ENCODE measurements around the gene CAP2. TPM values are rescaled to one million over a fixed set of nuclear protein-coding genes. Genes with fewer than 3 reads are reported as not detected.
A peak's percentile ranks its signal among the peaks of the same experiment; 100 is the strongest.

CAP2 gene
- total and polyA plus RNA-seq, 12 donors, result 1.3 to 21.9 (median 11.9) TPM

DNA sequence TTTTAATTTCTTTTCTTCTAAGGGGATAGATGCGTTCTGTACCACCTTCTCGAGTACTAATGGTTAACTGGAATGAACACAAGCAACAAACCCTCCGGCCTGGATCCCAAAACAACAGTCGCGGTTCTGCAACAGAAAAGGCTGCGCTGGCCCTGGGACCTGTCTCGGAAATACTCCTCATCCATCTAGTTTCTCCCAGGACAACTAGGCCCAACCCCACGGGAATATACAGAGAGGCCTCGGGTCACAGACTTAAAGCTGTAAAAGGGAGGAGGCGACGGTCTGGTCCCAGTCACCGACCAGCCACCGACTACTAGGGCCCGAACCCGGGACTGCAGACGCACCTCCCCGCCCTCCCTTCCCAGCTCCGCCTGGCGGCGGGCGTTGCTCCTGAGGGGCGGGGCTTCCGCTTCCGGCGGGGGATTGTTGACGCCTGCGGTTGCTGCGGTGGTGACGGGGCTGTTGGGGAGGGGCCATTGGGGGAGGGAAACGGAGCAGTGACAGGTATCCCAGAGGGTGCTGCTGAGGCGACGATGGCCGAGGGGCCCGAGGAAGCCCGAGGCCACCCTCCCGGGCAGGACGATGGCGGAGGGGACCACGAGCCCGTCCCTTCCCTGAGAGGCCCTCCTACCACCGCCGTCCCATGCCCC lies 206.6 kb downstream of the CAP2 start, which contains the start of gene FAM8A1:
Gene FAM8A1 (plus strand): TSS at position 426 of the 650 bp plus-strand sequence. CDS start 108 bp downstream, at position 534.
- Histone ChIP-seq H3K27ac (peak within 1 kb of the TSS; percentile 80 to 95 (median 90)), H3K4me3 (peak within 1 kb of the TSS; percentile 68 to 98 (median 82)), H3K27me3 (no peaks in the 10 kb centered on the region), H3K36me3 (replicated peaks in 1 of 2) (peaks cover 0 to 8% of the 10 kb centered on the region in 2 donors), H3K9me3 (replicated peaks in 1 of 3) (no peaks in the 10 kb centered on the region), H3K4me1 (replicated peaks in 1 of 2) (peaks cover 5 to 22% of the 10 kb centered on the region in 2 donors)
- intact Hi-C loops (cut with DNase I), result loop anchor here (5.0 to 10.0 kb wide), 2 partner anchors 105 to 107 kb away; partner anchors contain the start of gene NUP153 (in 2 of the 2)
- peak; percentile 94 to 98 (median 96) for DNase-seq
- TF ChIP-seq, protein P1, sequence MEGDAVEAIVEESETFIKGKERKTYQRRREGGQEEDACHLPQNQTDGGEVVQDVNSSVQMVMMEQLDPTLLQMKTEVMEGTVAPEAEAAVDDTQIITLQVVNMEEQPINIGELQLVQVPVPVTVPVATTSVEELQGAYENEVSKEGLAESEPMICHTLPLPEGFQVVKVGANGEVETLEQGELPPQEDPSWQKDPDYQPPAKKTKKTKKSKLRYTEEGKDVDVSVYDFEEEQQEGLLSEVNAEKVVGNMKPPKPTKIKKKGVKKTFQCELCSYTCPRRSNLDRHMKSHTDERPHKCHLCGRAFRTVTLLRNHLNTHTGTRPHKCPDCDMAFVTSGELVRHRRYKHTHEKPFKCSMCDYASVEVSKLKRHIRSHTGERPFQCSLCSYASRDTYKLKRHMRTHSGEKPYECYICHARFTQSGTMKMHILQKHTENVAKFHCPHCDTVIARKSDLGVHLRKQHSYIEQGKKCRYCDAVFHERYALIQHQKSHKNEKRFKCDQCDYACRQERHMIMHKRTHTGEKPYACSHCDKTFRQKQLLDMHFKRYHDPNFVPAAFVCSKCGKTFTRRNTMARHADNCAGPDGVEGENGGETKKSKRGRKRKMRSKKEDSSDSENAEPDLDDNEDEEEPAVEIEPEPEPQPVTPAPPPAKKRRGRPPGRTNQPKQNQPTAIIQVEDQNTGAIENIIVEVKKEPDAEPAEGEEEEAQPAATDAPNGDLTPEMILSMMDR (IDR thresholded peaks at IDR 0.05), result peak; percentile 33 to 84 (median 67)
- peak; percentile 25 to 66 for TF ChIP-seq POLR2A (IDR thresholded peaks at IDR 0.05)
- 5 to 20% (median 13%) methylated on average over 8 to 42 of the region's 42 CpGs for WGBS, 4 donors

DNA sequence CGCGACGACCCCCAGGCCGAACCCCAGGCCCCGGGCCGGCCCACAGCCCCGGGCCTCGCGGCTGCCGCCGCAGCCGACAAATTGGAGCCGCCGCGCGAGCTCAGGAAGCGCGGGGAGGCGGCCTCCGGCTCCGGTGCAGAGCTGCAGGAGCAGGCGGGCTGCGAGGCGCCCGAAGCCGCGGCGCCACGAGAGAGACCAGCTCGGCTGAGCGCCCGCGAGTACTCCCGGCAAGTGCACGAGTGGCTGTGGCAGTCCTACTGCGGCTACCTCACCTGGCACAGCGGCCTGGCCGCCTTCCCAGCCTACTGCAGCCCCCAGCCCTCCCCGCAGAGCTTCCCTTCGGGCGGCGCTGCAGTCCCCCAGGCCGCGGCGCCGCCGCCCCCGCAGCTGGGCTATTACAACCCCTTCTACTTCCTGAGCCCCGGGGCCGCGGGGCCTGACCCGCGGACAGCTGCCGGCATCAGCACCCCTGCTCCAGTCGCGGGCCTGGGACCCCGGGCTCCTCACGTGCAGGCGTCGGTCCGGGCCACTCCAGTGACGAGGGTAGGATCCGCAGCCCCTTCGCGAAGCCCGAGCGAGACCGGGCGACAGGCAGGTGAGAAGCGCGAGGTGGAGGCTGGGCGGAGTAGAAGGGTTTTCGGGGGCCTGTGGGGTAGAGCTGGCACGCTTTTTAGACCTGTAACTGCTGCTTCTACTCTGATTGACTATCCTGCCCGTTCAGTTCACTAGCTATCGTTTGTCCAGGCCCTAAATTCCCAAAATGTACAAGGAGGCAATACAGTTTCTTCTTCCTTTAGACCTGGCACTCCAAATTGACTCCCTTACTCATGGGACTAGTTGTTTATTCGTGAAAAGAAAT lies 207.4 kb downstream of the CAP2 start:
- Histone ChIP-seq H3K9me3 (replicated peaks in 1 of 3) (no peaks in the 10 kb centered on the region), H3K27me3 (no peaks in the 10 kb centered on the region), H3K36me3 (replicated peaks in 1 of 2) (peaks cover 0 to 10% of the 10 kb centered on the region in 2 donors), H3K4me3 (peak overlapping the region; percentile 68 to 98 (median 82)), H3K4me1 (replicated peaks in 1 of 2) (peaks cover 5 to 22% of the 10 kb centered on the region in 2 donors), H3K27ac (peak overlapping the region; percentile 80 to 95 (median 90))
- peak; percentile 28 to 64 (median 50) for DNase-seq
- WGBS, 4 donors, result 0 to 8% (median 1%) methylated on average over 7 to 77 of the region's 77 CpGs
- TF ChIP-seq, protein P1 (IDR thresholded peaks at IDR 0.05), result no peak
- TF ChIP-seq POLR2A (IDR thresholded peaks at IDR 0.05), result no peak
- intact Hi-C loops (cut with DNase I), result loop anchor here (5.0 to 10.0 kb wide), 2 partner anchors 104 to 107 kb away; partner anchors contain the start of gene NUP153 (in 2 of the 2)

DNA sequence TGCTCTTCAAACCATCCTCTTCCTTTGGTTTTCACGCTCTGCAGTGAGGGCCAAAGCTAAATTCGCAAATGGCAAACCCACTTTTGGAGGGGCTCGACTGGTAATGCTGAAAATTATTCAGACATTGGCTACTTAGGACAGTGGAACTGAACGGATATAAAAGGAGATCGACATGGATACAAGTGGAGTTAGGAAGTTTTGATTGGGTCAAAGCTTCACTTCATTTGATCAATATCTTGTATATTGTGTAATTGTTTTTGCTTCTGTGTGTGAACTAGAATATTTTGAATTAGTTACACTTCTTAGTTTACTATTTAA lies 207.9 kb downstream of the CAP2 start:
- Histone ChIP-seq H3K4me1 (replicated peaks in 1 of 2) (peaks cover 5 to 22% of the 10 kb centered on the region in 2 donors), H3K27ac (peak overlapping the region in 3 of 5 donors; percentile 84 to 95 (median 95)), H3K9me3 (replicated peaks in 1 of 3) (no peaks in the 10 kb centered on the region), H3K4me3 (peak overlapping the region; percentile 68 to 98 (median 82)), H3K36me3 (replicated peaks in 1 of 2) (peaks cover 0 to 10% of the 10 kb centered on the region in 2 donors), H3K27me3 (no peaks in the 10 kb centered on the region)
- intact Hi-C loops (cut with DNase I), result loop anchor here (5.0 to 10.0 kb wide), 2 partner anchors 103 to 106 kb away; partner anchors contain the start of gene NUP153 (in 2 of the 2)
- no peak for DNase-seq
- no peak for TF ChIP-seq POLR2A (IDR thresholded peaks at IDR 0.05)
- whole genome bisulfite sequencing, 4 donors, result 9 to 16% (median 14%) methylated on average over 5 of the region's 5 CpGs

DNA sequence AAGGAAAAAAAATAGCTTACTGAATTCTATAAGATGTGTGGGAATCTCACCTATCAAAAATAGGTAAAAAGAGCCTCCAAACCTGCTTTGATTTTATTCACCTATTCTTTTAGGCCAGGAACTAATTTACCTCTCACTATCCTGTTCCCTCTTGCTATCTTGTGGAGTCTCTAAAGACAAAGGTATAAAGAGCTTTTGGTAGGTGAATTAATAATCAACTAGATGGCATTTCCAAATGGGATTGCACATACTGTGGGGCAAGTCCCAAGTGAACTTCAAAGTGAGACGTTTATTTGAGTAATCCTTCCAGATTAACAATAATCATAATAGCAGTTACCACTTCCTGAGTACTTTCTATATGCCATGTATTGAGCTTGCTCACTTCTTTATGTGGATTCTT lies 209.5 kb downstream of the CAP2 start:
- intact Hi-C loops (cut with DNase I), result loop anchor here (5.0 to 10.0 kb wide), 2 partner anchors 102 to 104 kb away; partner anchors contain the start of gene NUP153 (in 2 of the 2)
- H3K9me3 ChIP-seq (replicated peaks in 1 of 3), result no peaks in the 10 kb centered on the region
- no peaks in the 10 kb centered on the region for H3K27me3 ChIP-seq
- peaks cover 0 to 14% of the 10 kb centered on the region in 2 donors for H3K36me3 ChIP-seq (replicated peaks in 1 of 2)
- H3K4me1 ChIP-seq (replicated peaks in 1 of 2), result peaks cover 5 to 22% of the 10 kb centered on the region in 2 donors
- 32 to 47% (median 38%) methylated on average over 1 of the region's 1 CpG for WGBS, 4 donors
- no peak overlapping the region for H3K4me3 ChIP-seq
- H3K27ac ChIP-seq, result no peak overlapping the region
- TF ChIP-seq, protein P1 (IDR thresholded peaks at IDR 0.05), result no peak
- TF ChIP-seq POLR2A (IDR thresholded peaks at IDR 0.05), result no peak
- DNase-seq, result no peak
